Sigmoid colon (tissue), 7 donors: ENCODE measurements around the gene GNPDA1. TPM values are rescaled to one million over a fixed set of nuclear protein-coding genes. Genes with fewer than 3 reads are reported as not detected.

ENCODE experiments used
- DNase-seq: peaks from one replicate; pipeline ENCODE4 v3.0.0-alpha.2; 2019
- H3K27ac ChIP-seq, 4 donors: fragments of 200-600 bp; sonication (generic); one replicate each; pipeline ENCODE4 v1.5.1; 2016 to 2019; ENCODE audit warnings: mild to moderate bottlenecking in 1 of 4
- H3K27me3 ChIP-seq, 3 donors: fragments of 200-600 bp; sonication (generic); one replicate each; pipeline ENCODE4 v1.5.1; 2019; ENCODE audit warnings: mild to moderate bottlenecking in 1 of 3
- H3K36me3 ChIP-seq, 4 donors: fragments of 200-600 bp; sonication (generic); one replicate each; pipeline ENCODE4 v1.5.1; 2016 to 2019
- H3K4me1 ChIP-seq, 4 donors: fragments of 200-600 bp; sonication (generic); one replicate each; pipeline ENCODE4 v1.5.1; 2017 to 2019
- H3K4me3 ChIP-seq, 4 donors: fragments of 200-600 bp; sonication (generic); one replicate each; pipeline ENCODE4 v1.5.1; 2017 to 2019; ENCODE audit warnings: mild to moderate bottlenecking in 2 of 4, moderate library complexity in 1 of 4
- H3K9me3 ChIP-seq, 4 donors: fragments of 200-600 bp in 3 of 4; sonication (generic) in 3 of 4; one replicate each; pipeline versions ENCODE4 v1.5.1 to v1.6.1; 2013 to 2019
- EP300 ChIP-seq, 4 donors: sonication (generic); formaldehyde crosslinking; IDR thresholded peaks; one replicate each; pipeline ENCODE4 v1.6.1; 2017; ENCODE audit warnings: antibody characterized with exemption in 4 of 4
- POLR2A ChIP-seq, 2 donors: fragments of 450-650 bp; IDR thresholded peaks; one replicate each; pipeline ENCODE4 v1.6.1; 2016; ENCODE audit warnings: antibody characterized with exemption in 2 of 2, mild to moderate bottlenecking in 2 of 2, moderate library complexity in 2 of 2
- POLR2AphosphoS5 ChIP-seq, 4 donors: sonication (generic); formaldehyde crosslinking; IDR thresholded peaks; one replicate each; pipeline ENCODE4 v1.6.1; 2017; ENCODE audit warnings: antibody characterized with exemption in 4 of 4
- WGBS, 2 donors: extraction: QIAGEN DNeasy Blood & Tissue Kit; methylation state at CpG; one replicate each; pipeline ENCODE4 v1.1.7; 2013; 5-methylcytosine and 5-hydroxymethylcytosine counted together
- intact Hi-C: fragments of 100-400 bp; cut with DNase I; formaldehyde crosslinking; loops from one replicate; pipeline ENCODE4 v1.15.1; 2023
- polyA plus RNA-seq, 3 donors: library from polyadenylated mRNA; stranded (reverse); fragments of 200-250 nt; gene quantifications; one replicate each; pipeline ENCODE4 v1.2.3, GENCODE V29; 2013
- total RNA-seq, 4 donors: library from RNA; depleted of rRNA; stranded (reverse); fragments of >200 nt; gene quantifications; one replicate each; pipeline ENCODE4 v1.1.0, GENCODE V29; 2016
- TF ChIP-seq, protein P1 (sequence below), 4 experiments: fragments of 450-650 bp in 3 of 4; fragments of 200-600 bp in 1 of 4; IDR thresholded peaks; one replicate each; pipeline ENCODE4 v1.5.1; 2016 to 2019; ENCODE audit warnings: antibody characterized with exemption in 4 of 4, mild to moderate bottlenecking in 3 of 4, moderate library complexity in 2 of 4
- donor health status: healthy with polysubstance abuse.
- donor health status: Bipolar disorder and iron deficiency.
- donor health status: healthy.

The GNPDA1 gene
- total and polyA plus RNA-seq, 7 donors, result 18.6 to 58.1 (median 25.4) TPM

- no peak overlapping the region for H3K27ac ChIP-seq
- H3K4me1 ChIP-seq, result no peaks in the 10 kb centered on the region
- no peaks in the 10 kb centered on the region for H3K27me3 ChIP-seq
- intact Hi-C loops, result no loop called here
- no peak overlapping the region for H3K4me3 ChIP-seq
- no peaks in the 10 kb centered on the region for H3K9me3 ChIP-seq
- H3K36me3 ChIP-seq, result no peaks in the 10 kb centered on the region
- TF ChIP-seq EP300 (IDR thresholded peaks at IDR 0.05) (no peak), POLR2A (IDR thresholded peaks at IDR 0.05) (no peak), POLR2AphosphoS5 (IDR thresholded peaks at IDR 0.05) (no peak)
- TF ChIP-seq, protein P1, sequence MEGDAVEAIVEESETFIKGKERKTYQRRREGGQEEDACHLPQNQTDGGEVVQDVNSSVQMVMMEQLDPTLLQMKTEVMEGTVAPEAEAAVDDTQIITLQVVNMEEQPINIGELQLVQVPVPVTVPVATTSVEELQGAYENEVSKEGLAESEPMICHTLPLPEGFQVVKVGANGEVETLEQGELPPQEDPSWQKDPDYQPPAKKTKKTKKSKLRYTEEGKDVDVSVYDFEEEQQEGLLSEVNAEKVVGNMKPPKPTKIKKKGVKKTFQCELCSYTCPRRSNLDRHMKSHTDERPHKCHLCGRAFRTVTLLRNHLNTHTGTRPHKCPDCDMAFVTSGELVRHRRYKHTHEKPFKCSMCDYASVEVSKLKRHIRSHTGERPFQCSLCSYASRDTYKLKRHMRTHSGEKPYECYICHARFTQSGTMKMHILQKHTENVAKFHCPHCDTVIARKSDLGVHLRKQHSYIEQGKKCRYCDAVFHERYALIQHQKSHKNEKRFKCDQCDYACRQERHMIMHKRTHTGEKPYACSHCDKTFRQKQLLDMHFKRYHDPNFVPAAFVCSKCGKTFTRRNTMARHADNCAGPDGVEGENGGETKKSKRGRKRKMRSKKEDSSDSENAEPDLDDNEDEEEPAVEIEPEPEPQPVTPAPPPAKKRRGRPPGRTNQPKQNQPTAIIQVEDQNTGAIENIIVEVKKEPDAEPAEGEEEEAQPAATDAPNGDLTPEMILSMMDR (IDR thresholded peaks at IDR 0.05), result no peak
- DNase-seq, result no peak
- 75 to 78% methylated on average over 19 of the region's 19 CpGs for WGBS, 2 donors
Observed at GRCh38 chr5:142032747-142033631, 20.2 kb upstream of the GNPDA1 start.

DNA sequence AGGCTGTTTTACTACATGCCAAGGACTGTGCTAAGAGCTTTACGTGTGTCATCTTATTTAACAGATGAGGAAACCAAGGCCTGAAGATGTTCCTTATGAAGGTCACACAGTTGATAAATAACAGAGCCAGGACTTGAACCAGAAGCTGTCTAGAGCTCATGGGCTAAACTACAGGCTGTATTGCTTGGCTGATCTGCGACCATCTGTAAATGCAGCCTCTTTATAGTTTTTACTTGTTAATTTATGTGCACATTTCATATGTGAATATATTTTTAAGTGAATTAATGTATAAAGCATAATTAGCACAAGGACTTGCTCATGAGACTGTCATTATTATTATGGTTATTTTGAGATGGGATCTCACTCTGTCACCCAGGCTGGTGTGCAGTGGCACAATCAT is 19.3 kb upstream of the GNPDA1 start:
- Histone ChIP-seq H3K4me3 (no peak overlapping the region), H3K9me3 (no peaks in the 10 kb centered on the region), H3K4me1 (no peaks in the 10 kb centered on the region), H3K36me3 (no peaks in the 10 kb centered on the region), H3K27me3 (no peaks in the 10 kb centered on the region), H3K27ac (no peak overlapping the region)
- intact Hi-C loops, result no loop called here
- WGBS, 2 donors, result 89 to 90% methylated on average over 2 of the region's 2 CpGs
- DNase-seq, result no peak
- no peak for TF ChIP-seq EP300 (IDR thresholded peaks at IDR 0.05)
- no peak for TF ChIP-seq POLR2A (IDR thresholded peaks at IDR 0.05)
- TF ChIP-seq POLR2AphosphoS5 (IDR thresholded peaks at IDR 0.05), result no peak
- TF ChIP-seq, protein P1 (IDR thresholded peaks at IDR 0.05), result no peak

DNA sequence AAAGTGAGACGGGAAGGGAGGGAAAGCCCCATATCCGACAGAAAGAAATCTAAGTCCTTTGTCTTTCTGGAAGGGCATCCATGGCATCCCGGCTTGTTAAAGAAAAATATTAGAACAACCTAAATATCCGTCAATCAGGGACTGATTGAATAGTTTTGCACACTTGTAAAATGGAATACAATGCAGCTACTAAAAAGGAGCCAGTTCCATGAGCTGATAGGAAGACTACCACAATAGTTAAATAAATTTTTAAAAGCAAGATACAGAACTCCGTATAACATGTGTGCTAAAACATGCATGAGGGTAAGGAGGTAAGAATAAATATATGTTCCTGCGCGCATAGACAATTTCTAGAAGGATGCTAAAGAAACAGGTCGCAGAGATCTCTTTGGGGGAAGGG is 12.8 kb upstream of the GNPDA1 start:
- peak overlapping the region in 2 of 4 donors; percentile 50 to 53 for H3K4me3 ChIP-seq

GRCh38 chr5:142024771-142025304 is 12.0 kb upstream of the GNPDA1 start:
- no peaks in the 10 kb centered on the region for H3K9me3 ChIP-seq
- H3K4me1 ChIP-seq, result peaks cover 0 to 5% (median 2%) of the 10 kb centered on the region in 4 donors
- peak overlapping the region; percentile 34 to 53 (median 44) for H3K4me3 ChIP-seq
- WGBS, 2 donors, result 0 to 1% methylated on average over 26 of the region's 26 CpGs
- H3K36me3 ChIP-seq, result no peaks in the 10 kb centered on the region
- peak in 2 of 4 donors; percentile 43 to 75 for TF ChIP-seq POLR2AphosphoS5 (IDR thresholded peaks at IDR 0.05)
- TF ChIP-seq, protein P1 (IDR thresholded peaks at IDR 0.05), result no peak
- peak; percentile 23 to 32 for TF ChIP-seq POLR2A (IDR thresholded peaks at IDR 0.05)
- DNase-seq, result peak; percentile 94
- intact Hi-C loops, result no loop called here
- H3K27me3 ChIP-seq, result no peaks in the 10 kb centered on the region
- peak overlapping the region; percentile 78 to 90 (median 85) for H3K27ac ChIP-seq

More for the DNA sequence above, 12.8 kb upstream of the GNPDA1 start:
- peaks cover 0 to 5% (median 2%) of the 10 kb centered on the region in 4 donors for H3K4me1 ChIP-seq
- intact Hi-C loops, result no loop called here
- no peaks in the 10 kb centered on the region for H3K27me3 ChIP-seq
- no peaks in the 10 kb centered on the region for H3K36me3 ChIP-seq
- H3K27ac ChIP-seq, result peak overlapping the region; percentile 78 to 90 (median 85)
- DNase-seq, result no peak
- no peaks in the 10 kb centered on the region for H3K9me3 ChIP-seq
- WGBS, 2 donors, result 77 to 81% methylated on average over 8 of the region's 8 CpGs
- TF ChIP-seq POLR2A (IDR thresholded peaks at IDR 0.05), result no peak
- no peak for TF ChIP-seq EP300 (IDR thresholded peaks at IDR 0.05)
- TF ChIP-seq POLR2AphosphoS5 (IDR thresholded peaks at IDR 0.05), result no peak
- TF ChIP-seq, protein P1 (IDR thresholded peaks at IDR 0.05), result no peak
